GM19193 (cell line): ENCODE measurements around the gene HPS4.

Experiments
- POLR2A ChIP-seq: IDR thresholded peaks from 4 replicates; pipeline ENCODE4 v1.6.1; 2011; ENCODE audit not compliant: insufficient read depth, insufficient read length; ENCODE audit errors: extremely low read depth

HPS4 gene

GRCh38 chr22:26461188-26461810, 22.3 kb downstream of the HPS4 start:
- TF ChIP-seq POLR2A, result no peak

- no peak for TF ChIP-seq POLR2A
Observed at GRCh38 chr22:26460202-26460601, 23.4 kb downstream of the HPS4 start.

DNA sequence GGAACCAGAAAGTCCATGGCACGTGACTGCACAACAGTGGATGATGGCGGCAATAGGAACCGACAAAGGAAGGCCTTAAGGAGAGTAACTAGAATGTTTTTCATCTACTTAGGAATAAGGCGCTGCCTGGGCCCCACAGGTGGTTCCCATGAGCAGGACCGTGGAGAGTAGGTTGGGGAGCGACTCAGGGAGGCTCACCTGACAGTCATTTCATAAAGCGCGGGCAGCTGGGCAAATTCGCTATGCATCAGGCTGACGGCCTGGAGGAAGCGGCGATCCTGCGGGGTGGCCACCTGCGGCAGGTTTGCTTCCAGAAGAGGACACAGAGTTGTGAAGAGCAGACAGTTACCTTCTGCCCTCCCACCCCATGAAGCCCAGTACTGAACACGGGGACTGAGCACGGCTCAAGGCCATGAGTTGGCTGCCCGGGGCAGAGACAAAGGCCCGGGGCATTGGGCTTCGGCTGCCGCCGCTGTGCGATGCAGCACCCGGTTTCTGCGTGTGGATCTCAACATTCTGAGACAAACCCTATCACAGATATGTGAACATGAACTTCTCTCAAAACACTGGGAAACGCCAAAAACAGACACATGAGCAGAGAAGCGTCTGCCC, 25.8 kb downstream of the HPS4 start:
- no peak for TF ChIP-seq POLR2A

GRCh38 chr22:26453812-26454500, 29.6 kb downstream of the HPS4 start:
- TF ChIP-seq POLR2A, result no peak

GRCh38 chr22:26453216-26453615, 30.4 kb downstream of the HPS4 start:
- no peak for TF ChIP-seq POLR2A

GRCh38 chr22:26452236-26453016, 31.2 kb downstream of the HPS4 start:
- no peak for TF ChIP-seq POLR2A

- no peak for TF ChIP-seq POLR2A
Observed at GRCh38 chr22:26450453-26451185, 33.0 kb downstream of the HPS4 start.

GRCh38 chr22:26448941-26449340, 34.6 kb downstream of the HPS4 start:
- no peak for TF ChIP-seq POLR2A

DNA sequence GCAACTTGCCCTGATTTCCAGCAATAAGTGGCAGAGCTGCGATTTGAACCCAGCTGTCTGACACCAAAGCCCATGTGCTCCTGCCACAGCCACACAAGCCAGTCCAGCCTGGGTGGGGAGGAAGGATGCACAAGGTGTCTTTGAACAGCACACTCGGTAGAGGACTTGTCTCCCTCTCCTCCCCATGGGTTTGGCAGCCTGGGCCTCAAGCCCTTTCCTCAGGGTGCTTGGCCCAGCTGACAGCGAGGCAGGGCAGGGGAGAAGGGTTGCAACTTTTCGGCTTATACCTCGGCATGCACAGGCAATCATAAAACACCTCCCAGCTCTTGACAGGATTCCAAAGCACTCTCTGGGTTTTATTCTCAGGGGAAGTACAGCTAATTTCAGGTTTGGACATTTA, 35.2 kb downstream of the HPS4 start:
- TF ChIP-seq POLR2A, result no peak

DNA sequence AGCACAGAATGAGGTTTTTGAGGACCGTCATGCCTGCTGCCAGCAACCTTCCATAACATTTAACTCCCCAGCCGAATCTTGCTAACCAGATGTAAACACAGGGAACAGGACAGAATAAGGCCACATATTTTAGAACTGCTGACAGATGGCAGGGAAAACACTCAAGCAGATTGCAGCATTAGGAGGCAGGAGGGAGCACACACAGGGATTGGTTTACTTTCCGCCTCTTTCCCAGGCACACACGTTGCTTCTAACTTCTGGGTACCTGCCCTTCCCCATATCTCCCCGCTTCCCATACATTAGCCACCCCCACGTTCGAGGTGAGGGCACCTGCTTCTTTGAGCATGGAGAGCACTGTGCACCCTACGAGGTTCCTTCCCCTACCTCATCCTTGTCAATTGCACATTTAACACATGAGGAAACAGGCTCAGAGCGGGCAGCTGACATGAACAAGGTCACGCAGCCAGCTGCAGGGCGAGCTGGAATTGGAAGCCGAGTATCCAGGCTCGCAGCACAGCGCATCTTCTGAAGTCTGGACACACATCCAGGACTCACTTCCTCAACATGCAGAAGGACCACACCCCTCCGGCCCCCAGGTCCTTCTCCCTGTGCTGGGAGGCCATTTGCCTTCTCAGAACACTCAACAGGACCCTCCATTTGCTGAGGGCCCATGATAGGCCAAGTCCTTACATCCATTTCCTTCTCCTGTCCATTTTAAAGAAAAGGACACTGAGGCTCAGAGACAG, 35.8 kb downstream of the HPS4 start:
- TF ChIP-seq POLR2A, result no peak

DNA sequence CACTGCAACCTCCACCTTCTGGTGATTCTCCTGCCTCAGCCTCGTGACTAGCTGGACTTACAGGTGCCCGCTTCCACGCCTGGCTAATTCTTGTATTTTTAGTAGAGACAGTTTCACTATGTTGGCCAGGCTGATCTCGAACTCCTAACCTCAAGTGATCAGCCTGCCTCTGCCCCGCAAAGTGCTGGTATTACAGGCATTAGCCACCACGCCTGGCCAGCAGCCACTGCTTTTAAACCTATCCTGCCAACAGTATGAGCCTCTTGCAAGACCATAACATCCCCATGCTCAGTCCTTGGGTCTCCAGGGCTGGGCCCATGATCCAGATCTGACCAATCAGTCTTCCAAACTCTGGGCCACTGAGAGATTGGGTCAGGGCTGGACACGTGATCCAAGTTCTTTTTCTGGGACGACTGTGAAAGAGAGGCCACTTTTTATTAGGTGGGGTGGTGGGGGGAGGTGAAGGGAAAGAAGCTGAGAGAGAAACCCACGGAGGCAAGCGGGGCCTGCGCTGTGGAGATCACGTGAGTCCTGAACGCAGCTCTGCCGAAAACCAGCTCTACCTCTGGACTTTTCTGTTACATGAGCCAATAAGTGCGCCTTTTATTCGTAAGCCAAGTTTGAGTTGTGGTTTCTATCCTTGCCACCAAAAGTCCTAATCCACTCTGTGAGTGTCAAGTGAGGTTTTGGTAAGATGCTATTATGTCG, 36.6 kb downstream of the HPS4 start:
- no peak for TF ChIP-seq POLR2A

DNA sequence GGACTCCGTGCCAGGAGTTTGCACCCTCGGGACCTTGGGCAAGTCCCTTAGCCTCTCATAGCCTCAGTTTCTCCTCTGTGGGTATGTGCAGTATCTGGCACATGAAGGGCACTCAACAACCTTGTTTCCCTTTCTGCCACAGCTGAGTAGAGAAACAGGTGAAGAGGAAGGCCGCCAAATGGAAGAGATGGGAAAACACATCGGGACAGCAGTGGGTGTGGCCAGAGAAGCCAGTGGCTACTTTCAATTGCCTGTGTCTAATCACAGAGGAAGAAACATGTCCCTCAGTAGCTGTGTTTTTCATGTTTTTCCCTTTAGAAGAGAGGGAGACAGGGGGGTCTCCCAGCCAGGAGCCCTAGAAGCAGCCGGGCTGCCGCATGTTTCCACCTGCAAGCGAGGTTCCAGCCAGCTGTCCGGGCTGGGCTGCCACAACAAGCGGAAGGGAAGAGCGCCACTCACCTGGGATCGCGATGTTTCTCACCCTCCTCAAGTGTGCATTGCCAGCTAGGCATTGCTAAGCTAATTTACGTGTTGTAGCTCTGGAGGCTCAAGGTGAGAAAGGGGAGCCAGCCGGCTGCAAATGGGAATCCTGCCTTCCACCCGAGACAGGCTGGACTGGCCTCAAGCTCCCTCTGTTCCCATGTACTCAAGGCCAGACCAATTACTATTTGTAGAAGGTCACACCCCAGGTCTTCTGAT, 37.9 kb downstream of the HPS4 start:
- no peak for TF ChIP-seq POLR2A

DNA sequence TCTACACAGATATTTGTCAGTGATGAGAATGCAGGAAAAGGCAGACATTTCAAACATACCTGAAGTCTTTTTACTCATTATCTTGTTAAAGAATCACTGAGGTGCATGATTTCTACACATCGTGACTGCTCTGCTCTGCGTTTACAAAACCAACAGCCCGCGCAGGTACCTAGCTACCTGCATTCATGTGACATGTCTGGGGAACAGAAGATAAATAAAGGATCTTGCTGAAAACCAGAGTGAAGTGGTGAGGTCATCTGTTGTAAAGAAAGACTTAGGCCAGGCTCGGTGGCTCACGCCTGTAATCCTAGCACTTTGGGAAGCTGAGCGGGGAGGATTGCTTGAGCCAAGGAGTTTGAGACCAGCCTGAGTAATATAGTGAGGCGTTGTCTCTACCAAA, 38.8 kb downstream of the HPS4 start:
- no peak for TF ChIP-seq POLR2A

GRCh38 chr22:26443901-26444690, 39.5 kb downstream of the HPS4 start:
- TF ChIP-seq POLR2A, result no peak
